ENCODE measurements around the gene RNU5D-1.
A peak's percentile ranks its signal among the peaks of the same experiment; 100 is the strongest.

The RNU5D-1 gene

DNA sequence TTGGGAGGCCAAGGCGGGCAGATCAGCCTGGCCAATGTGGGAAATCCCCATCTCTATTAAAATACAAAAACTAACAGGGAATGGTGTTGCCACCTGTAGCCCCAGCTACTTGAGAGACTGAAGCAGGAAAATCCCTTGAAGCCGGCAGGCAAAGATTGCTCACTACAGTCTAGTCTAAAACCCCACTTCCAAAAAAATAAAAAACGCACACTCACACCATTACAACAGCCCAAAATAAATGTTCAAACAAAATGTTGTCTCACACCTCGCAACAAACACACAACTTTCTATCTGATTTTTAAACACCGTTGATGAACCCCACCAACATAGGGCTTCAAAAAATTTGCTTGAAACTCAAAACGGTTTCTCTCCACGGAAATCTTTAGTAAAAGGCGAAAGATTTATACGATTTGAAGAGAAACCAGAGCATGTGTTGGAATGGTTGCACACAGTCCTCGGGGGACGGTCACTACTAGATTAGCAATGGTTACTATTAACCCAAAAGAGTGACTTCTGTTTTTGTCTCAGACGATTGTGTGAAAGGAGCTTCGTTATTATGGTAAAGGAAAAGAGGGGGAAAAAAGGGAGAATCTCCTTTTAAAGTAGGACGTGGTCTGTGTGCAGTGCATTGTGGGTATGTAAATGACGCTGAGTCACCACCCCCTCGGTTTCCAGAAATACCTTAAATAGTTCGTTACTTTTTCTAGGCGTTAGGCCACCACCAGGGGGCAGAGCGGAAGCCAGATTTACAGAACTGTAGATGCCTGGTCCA, at the start of gene RNU5D-1:
RNU5D-1 (minus strand) TSS at position 430 of the 772 bp plus-strand sequence.
- TF ChIP-seq, protein P1, sequence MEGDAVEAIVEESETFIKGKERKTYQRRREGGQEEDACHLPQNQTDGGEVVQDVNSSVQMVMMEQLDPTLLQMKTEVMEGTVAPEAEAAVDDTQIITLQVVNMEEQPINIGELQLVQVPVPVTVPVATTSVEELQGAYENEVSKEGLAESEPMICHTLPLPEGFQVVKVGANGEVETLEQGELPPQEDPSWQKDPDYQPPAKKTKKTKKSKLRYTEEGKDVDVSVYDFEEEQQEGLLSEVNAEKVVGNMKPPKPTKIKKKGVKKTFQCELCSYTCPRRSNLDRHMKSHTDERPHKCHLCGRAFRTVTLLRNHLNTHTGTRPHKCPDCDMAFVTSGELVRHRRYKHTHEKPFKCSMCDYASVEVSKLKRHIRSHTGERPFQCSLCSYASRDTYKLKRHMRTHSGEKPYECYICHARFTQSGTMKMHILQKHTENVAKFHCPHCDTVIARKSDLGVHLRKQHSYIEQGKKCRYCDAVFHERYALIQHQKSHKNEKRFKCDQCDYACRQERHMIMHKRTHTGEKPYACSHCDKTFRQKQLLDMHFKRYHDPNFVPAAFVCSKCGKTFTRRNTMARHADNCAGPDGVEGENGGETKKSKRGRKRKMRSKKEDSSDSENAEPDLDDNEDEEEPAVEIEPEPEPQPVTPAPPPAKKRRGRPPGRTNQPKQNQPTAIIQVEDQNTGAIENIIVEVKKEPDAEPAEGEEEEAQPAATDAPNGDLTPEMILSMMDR (IDR thresholded peaks at IDR 0.05; ENCODE audit: insufficient read depth, low read depth, low read length, missing control alignments) = peak; percentile 85
- peak within 1 kb of the TSS; percentile 20 for H3K4me3 ChIP-seq (ENCODE audit: low read length)
- peak; percentile 96 for DNase-seq (ENCODE audit: low read depth)

DNA sequence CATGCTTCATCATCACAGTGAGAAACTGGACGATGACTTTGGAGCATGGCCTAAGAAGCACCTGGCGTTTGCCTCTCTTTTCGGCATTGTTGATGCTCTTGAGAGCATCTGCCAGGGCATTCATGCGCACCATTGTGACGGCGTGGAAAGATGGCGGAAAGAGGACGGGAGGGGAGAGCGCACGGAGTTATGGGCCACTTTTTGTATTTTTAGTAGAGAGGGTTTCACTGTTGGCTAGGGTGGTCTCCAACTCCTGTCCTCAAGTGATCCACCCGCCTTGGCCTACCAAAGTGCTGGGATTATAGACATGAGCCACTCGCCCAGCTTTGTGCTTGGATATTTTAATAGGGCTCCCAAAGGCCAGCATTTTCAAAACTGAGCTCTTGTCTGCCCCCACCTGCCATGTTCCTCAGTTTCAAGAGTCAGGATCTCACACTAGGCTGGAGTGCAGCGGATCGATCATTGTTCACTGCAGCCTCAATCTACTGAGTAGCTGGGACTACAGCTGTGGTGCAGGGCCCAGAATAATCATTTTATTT, 49.7 kb upstream of the RNU5D-1 start:
- H3K4me3 ChIP-seq (ENCODE audit: low read length) = no peak overlapping the region
- TF ChIP-seq, protein P1 (IDR thresholded peaks at IDR 0.05; ENCODE audit: insufficient read depth, low read depth, low read length, missing control alignments) = no peak
- DNase-seq (ENCODE audit: low read depth) = no peak

DNA sequence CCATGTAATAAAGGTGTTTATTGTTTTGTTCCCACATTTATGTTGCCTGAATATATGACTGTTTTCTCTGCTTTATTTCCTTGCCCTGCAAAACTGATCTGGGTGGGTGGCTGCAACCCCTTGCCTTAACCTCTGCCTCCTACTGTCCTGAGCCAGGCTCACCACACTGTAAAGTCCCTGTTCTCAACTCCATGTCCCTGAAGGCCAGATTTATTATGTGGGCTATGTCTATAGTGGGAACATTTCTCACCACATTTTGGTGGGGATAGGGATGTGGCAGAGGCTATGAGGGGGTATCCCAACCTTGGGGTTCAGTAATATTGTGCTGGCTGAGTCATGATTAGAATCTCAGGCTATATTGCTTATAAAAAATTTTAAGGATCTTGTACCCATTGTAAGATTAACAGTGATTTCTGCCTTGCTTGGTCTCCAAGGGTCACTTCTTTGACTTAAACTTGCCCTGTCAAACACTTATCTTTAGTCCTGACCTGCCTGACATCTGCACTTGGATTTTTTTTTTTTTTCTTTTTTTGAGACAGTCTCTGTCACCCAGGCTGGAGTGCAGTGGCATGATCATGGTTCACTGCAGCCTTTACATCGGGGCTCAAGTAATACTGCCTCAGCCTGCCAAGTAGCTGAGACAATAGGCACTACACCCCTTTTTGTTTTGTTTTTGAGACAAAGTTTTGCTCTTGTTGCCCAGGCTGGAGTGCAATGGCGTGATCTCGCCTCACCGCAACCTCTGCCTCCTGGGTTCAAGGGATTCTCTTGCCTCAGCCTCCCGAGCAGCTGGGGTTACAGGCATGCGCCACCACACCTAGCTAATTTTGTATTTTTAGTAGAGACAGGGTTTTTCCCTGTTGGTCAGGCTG, 48.0 kb upstream of the RNU5D-1 start:
- TF ChIP-seq, protein P1 (IDR thresholded peaks at IDR 0.05; ENCODE audit: insufficient read depth, low read depth, low read length, missing control alignments) = no peak
- no peak for DNase-seq (ENCODE audit: low read depth)
- no peak overlapping the region for H3K4me3 ChIP-seq (ENCODE audit: low read length)

DNA sequence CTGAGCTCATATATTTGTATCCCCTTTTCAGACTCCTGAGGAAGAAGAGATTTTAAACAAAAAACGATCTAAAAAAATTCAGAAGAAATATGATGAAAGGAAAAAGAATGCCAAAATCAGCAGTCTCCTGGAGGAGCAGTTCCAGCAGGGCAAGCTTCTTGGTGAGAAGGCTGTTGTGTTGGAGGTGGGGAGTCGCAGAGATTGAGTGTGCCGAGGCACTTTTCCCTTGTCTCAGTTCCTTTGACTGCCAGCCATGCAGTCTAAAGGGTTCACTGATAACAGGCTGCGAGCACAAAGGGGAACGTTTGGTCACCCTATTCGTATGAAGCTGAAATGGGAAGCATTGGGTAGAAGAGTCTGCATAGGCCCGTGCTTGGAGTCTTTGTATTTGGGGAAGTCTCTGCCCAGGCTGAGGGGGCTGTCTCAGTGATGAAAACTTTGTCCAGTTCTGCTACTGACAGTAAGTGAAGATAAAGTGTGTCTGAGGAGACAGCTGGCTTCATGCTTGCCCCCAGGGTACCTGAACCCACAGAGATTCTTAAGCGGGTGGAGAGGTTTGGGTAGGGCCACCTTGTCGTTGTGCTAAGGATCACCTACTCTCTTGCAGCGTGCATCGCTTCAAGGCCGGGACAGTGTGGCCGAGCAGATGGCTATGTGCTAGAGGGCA, 47.1 kb upstream of the RNU5D-1 start:
- H3K4me3 ChIP-seq (ENCODE audit: low read length) = no peak overlapping the region
- TF ChIP-seq, protein P1 (IDR thresholded peaks at IDR 0.05; ENCODE audit: insufficient read depth, low read depth, low read length, missing control alignments) = no peak
- no peak for DNase-seq (ENCODE audit: low read depth)

DNA sequence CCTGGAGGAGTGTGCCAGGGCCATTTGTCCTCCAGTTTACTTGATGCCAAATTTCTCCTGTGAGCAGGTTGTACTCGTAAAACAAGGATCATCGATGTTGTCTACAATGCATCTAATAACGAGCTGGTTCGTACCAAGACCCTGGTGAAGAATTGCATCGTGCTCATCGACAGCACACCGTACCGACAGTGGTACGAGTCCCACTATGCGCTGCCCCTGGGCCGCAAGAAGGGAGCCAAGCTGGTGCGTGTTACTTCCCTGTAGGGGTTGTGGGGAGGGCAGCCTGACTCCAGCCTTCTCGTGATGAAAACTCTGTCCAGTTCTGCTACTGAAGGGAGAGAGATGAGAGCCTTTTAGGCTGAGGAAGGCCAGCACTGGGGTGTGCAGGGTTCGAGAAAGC, 46.6 kb upstream of the RNU5D-1 start:
- no peak for DNase-seq (ENCODE audit: low read depth)
- TF ChIP-seq, protein P1 (IDR thresholded peaks at IDR 0.05; ENCODE audit: insufficient read depth, low read depth, low read length, missing control alignments) = no peak
- H3K4me3 ChIP-seq (ENCODE audit: low read length) = peak overlapping the region; percentile 98

DNA sequence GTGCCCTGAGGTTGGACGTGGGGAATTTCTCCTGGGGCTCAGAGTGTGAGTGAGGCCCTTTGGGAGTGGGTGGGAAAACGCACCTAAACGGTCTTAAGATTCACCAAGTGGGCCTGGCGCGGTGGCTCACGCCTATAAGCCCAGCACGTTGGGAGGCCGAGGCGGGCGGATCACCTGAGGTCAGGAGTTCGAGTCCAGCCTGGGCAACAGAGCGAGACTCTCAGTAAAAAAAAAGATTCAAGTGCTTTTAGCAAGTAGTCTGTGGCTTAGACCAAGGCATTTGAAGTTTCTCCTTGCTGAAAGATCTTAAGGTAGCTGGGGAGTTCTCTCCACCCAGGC, 45.7 kb upstream of the RNU5D-1 start:
- peak overlapping the region; percentile 98 for H3K4me3 ChIP-seq (ENCODE audit: low read length)
- no peak for DNase-seq (ENCODE audit: low read depth)
- TF ChIP-seq, protein P1 (IDR thresholded peaks at IDR 0.05; ENCODE audit: insufficient read depth, low read depth, low read length, missing control alignments) = no peak

Measured in epithelial cell of esophagus (primary cell).